ENCODE data around the gene TAF7L. TPM values are rescaled to one million over a fixed set of nuclear protein-coding genes. Genes with fewer than 3 reads are reported as not detected.

TAF7L gene
- polyA plus RNA-seq, 1 experiment: 1.6 TPM

- CTCF ChIA-PET: interaction anchor here (0.7 kb wide), 2 partner anchors 35 to 125 kb away, joined by 3 read pairs; no protein-coding TSS in a partner anchor
- Histone ChIP-seq H3K9me3 (ENCODE audit: control insufficient read depth, insufficient read depth, low read length) (no peaks in the 10 kb centered on the region), H3K27me3 (ENCODE audit: control insufficient read depth, insufficient read depth, low read length) (no peaks in the 10 kb centered on the region), H3K27ac (ENCODE audit: low read depth, low read length) (no peak overlapping the region), H3K4me3 (ENCODE audit: low read depth, low read length) (no peak overlapping the region)
- no peak for TF ChIP-seq CTCF (IDR thresholded peaks at IDR 0.05; ENCODE audit: low read depth, low read length)
- DNase-seq (ENCODE audit: low read depth, low spot score): no peak
- POLR2A ChIA-PET: no interaction called here
These were observed 38.5 kb downstream of the TAF7L start for GRCh38 chrX:101252634-101253033.

GRCh38 chrX:101241531-101241930 is 49.6 kb downstream of the TAF7L start:
- Histone ChIP-seq H3K9me3 (ENCODE audit: control insufficient read depth, insufficient read depth, low read length) (no peaks in the 10 kb centered on the region), H3K4me3 (ENCODE audit: low read depth, low read length) (no peak overlapping the region), H3K27me3 (ENCODE audit: control insufficient read depth, insufficient read depth, low read length) (no peaks in the 10 kb centered on the region), H3K27ac (ENCODE audit: low read depth, low read length) (no peak overlapping the region)
- TF ChIP-seq CTCF (IDR thresholded peaks at IDR 0.05; ENCODE audit: low read depth, low read length): no peak
- DNase-seq (ENCODE audit: low read depth, low spot score): no peak
- ChIA-PET CTCF (no interaction called here), POLR2A (no interaction called here)

- POLR2A ChIA-PET: no interaction called here
- Histone ChIP-seq H3K9me3 (ENCODE audit: control insufficient read depth, insufficient read depth, low read length) (no peaks in the 10 kb centered on the region), H3K4me3 (ENCODE audit: low read depth, low read length) (no peak overlapping the region), H3K27ac (ENCODE audit: low read depth, low read length) (no peak overlapping the region), H3K27me3 (ENCODE audit: control insufficient read depth, insufficient read depth, low read length) (no peaks in the 10 kb centered on the region)
- CTCF ChIA-PET: interaction anchor here (0.5 kb wide), 1 partner anchor 566 kb away, joined by 7 read pairs; no protein-coding TSS in a partner anchor
- no peak for TF ChIP-seq CTCF (IDR thresholded peaks at IDR 0.05; ENCODE audit: low read depth, low read length)
- no peak for DNase-seq (ENCODE audit: low read depth, low spot score)
These were observed 54.1 kb downstream of the TAF7L start for GRCh38 chrX:101237041-101237440.

GRCh38 chrX:101232316-101232715 is 58.8 kb downstream of the TAF7L start:
- no peak for TF ChIP-seq CTCF (IDR thresholded peaks at IDR 0.05; ENCODE audit: low read depth, low read length)
- DNase-seq (ENCODE audit: low read depth, low spot score): no peak
- CTCF ChIA-PET: no interaction called here
- Histone ChIP-seq H3K9me3 (ENCODE audit: control insufficient read depth, insufficient read depth, low read length) (no peaks in the 10 kb centered on the region), H3K27me3 (ENCODE audit: control insufficient read depth, insufficient read depth, low read length) (no peaks in the 10 kb centered on the region), H3K4me3 (ENCODE audit: low read depth, low read length) (no peak overlapping the region), H3K27ac (ENCODE audit: low read depth, low read length) (no peak overlapping the region)
- POLR2A ChIA-PET: no interaction called here

GRCh38 chrX:101231080-101231479 is 60.1 kb downstream of the TAF7L start:
- TF ChIP-seq CTCF (IDR thresholded peaks at IDR 0.05; ENCODE audit: low read depth, low read length): no peak
- ChIA-PET CTCF (no interaction called here), POLR2A (no interaction called here)
- Histone ChIP-seq H3K27ac (ENCODE audit: low read depth, low read length) (no peak overlapping the region), H3K27me3 (ENCODE audit: control insufficient read depth, insufficient read depth, low read length) (no peaks in the 10 kb centered on the region), H3K4me3 (ENCODE audit: low read depth, low read length) (no peak overlapping the region), H3K9me3 (ENCODE audit: control insufficient read depth, insufficient read depth, low read length) (no peaks in the 10 kb centered on the region)
- no peak for DNase-seq (ENCODE audit: low read depth, low spot score)
